IPS-18c (cell line): ENCODE results near the gene SLC35F3.

Experiments used
- H3K4me3 ChIP-seq: 2 replicates; pipeline ENCODE4 v1.7.0; 2013; ENCODE audit warnings: low read depth, mild to moderate bottlenecking, low read length, moderate library complexity; ENCODE audit not compliant: insufficient read depth
- H3K9me3 ChIP-seq: one replicate; pipeline ENCODE4 v1.6.1; 2013; ENCODE audit warnings: mild to moderate bottlenecking, low read length, moderate library complexity; ENCODE audit not compliant: control insufficient read depth, insufficient read depth

The SLC35F3 gene

DNA sequence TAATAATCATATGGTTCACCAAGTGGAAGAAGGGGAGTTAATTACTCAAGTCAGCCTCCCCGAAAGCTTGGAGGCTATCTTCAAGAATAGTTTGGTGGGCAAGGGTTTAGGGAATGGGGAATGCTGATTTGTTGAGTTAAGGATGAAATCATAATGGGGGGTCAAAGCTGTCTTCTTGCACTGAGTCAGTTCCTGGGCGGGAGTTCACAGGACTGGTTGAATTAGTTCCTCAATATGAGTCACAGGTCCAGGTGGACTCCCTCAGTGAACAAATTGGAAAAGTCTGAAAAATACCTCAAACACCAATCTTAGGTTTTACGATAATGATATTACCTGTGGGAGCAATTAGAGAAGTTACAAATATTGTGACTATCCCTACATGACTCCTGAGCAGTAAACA lies 353.6 kb downstream of the SLC35F3 start:
- Histone ChIP-seq H3K4me3 (no peak overlapping the region), H3K9me3 (no peaks in the 10 kb centered on the region)

DNA sequence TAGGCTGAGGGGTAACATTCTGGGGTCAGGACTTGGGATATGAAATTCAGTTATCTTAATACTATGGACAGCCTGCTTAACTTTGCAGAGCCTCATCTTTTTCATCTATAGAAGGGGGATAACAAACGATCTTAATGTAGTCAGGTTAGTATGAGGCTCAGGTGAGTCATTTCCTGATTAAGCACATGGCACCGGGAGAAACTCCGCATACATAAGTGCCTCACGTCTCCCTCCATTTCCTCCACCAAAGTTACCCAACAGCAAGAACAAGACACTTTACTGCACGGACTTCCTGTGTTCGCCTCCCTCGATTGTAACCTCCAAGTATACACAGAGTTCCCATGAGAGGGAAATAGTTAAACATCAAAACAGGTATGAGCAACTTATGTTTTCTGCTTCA lies 356.1 kb downstream of the SLC35F3 start:
- H3K9me3 ChIP-seq = peaks cover 2% of the 10 kb centered on the region
- H3K4me3 ChIP-seq = no peak overlapping the region

DNA sequence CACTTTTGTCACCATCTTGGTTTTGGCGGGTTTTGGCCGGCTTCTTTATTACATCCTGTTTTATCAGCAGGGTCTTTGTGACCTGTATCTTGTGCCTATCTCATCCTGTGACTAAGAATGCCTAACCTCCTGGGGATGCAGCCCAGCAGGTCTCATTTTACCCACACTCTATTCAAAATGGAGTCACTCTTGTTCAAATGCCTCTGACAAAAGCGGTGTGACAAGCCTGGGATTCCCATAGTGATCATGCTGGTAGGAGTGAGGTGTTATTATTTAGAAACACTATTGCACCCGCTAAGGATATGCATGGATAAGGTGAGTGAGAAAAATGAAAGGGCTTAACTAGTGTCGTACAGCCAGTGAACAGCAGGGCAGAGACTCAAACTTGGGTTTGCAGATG lies 357.1 kb downstream of the SLC35F3 start:
- Histone ChIP-seq H3K9me3 (peaks cover 2% of the 10 kb centered on the region), H3K4me3 (no peak overlapping the region)

DNA sequence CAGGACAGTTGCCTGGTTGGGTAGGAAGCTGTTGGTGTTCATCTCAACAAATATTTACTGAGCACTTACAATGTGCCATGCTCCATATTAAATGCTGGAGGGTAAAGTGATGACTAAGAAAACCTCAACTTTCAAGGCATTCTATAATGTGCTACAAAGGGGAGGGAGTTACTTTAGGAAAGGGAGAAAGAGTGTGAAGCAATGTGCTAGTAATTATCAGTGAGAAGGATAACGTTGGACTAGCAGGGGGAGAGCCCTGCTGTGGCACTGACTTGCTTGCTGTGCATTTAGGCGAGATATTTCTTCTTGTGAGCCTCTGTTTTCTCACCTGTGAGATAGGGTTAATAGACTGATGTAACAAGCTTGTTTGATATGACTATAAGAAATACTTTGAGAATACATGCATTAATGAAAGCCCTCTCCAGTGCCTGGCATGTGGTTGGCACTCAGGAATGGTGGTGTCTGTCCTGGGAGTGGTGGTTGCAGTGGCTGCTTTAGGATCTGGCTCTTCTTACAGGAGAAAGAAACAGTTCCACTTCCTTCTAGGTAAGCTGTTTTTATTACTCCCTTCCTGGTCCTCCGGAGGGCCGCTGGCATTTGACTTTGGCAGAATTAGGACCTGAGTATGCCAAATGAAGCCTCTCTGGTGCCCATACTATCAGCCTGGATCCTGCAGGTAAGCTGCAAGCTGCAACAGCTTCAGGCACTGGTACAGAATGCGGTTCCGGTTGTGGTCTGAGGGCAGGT lies 357.7 kb downstream of the SLC35F3 start:
- Histone ChIP-seq H3K4me3 (no peak overlapping the region), H3K9me3 (peaks cover 2% of the 10 kb centered on the region)

DNA sequence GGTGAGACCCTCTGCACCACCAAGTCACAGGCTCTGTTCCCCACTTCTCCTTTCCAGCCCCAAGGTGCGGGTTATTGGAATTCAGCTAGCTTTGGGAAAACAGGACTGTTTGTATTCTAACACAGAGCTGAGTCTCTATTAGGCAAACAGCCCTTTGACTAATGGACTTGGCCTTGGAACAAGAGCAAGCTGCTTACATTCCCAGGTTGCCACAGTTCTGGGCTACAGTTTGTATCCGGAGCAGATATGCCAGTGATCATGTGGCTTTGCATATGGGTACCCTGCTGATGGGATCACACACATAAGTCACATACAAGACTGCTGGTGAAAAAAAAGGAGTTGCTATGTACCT lies 358.3 kb downstream of the SLC35F3 start:
- H3K9me3 ChIP-seq = peaks cover 2% of the 10 kb centered on the region
- no peak overlapping the region for H3K4me3 ChIP-seq

DNA sequence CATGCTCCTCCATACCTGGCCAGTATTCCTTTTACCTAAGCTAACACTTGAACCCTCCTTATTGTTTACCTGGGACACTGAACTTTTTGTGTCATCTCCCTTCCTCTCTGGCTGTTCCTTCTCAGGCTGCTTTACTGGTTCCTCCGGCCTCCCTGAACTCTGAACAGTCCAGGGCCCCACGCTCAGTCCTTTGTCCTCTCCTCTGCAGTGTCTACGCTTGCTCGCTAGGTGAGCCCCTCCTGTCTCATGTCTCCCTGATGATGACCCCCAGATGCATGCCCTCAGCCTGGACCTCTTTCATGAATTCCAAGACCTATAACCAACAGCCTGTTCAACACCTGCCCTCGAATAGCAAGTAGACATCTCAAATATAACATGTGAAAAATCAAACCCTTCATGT lies 360.4 kb downstream of the SLC35F3 start:
- peaks cover 7% of the 10 kb centered on the region for H3K9me3 ChIP-seq

DNA sequence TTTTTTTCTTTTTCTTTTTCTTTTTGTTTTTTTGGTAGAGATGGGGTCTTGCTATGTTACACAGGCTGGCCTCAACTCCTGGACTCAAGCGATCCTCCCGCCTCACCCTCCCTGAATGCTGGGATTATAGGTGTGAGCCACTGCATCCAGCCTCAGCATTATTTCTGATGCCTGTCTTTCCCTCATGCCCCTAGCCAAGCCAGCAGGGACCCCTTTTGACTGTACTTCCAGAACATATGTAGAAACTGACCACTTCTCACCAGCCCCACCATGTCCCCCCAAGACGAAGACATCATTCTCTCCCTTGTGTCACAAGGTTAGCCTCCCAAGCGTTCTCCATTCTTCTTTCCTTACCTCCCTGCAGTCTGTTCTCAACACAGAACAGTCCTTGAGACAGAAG lies 360.8 kb downstream of the SLC35F3 start:
- Histone ChIP-seq H3K4me3 (no peak overlapping the region), H3K9me3 (peaks cover 7% of the 10 kb centered on the region)

More for the DNA sequence above, 360.4 kb downstream of the SLC35F3 start:
- no peak overlapping the region for H3K4me3 ChIP-seq

DNA sequence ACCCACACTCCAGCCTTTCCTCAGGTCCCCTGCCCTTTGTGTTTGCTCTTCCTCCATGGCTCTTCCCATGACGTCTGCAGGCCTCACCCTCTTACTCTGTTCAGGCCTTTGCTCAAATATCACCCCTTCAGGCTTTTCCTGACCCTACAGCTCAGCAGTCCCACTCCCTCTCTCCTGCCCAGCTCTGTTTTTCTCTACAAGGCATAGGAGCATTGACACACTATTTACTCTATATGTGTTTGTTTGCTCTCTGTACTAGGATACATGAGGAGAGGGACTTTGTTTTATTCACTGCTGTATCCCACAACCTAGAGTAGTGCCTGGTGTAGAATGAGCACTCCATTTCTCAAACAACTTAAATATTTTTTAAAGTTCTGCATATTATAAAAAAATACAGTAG lies 361.4 kb downstream of the SLC35F3 start:
- no peak overlapping the region for H3K4me3 ChIP-seq
- H3K9me3 ChIP-seq = peaks cover 7% of the 10 kb centered on the region

DNA sequence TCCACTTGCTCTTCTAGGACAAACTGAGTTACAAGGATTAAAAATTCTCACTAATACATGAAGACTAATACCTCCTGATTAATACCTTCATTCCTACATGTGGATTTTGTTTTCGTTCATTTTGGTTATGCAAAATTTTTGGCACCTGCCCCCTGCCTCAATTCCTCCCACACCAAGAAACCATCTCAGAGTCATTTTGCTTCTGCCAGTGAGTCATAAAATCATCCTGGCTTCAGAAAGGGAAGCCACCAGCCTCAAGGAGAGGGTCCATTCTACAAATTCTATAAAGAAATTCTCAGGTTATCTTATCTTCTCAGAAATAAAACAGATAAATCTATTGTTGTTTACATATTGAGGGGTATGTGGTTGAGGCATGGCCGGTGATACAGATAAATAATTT lies 365.6 kb downstream of the SLC35F3 start:
- H3K4me3 ChIP-seq = no peak overlapping the region
- peaks cover 7% of the 10 kb centered on the region for H3K9me3 ChIP-seq

DNA sequence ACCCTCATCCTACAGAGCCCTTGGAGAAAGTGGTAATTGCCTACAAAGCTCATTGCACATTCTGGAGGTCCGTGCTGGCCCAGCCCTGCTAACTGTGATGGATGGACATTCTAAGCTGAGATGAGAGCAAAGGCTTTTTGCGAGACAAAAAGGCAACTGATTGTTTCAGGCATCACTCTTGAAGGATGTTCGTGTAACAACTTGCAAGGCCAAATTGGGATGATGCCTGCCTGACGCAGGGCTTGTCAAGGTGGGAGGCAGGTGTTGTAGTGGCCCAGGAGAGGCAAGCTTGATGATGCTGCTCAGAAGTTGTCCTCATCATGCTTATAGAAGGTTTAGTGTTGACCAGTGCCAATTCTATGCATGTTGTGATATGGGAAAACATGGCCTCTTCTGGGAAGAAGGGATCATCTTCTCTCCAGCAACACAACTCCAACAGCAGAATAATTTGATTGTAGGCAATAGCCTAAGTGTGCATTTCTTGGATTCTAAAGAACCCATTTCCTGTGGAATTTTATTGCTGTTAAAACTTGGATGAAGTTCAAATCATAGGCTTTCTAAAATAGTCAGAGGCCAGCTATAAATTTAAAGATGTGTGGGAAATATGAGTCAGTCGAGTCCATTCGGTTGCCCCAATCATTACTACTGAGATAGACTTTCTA lies 366.2 kb downstream of the SLC35F3 start:
- H3K9me3 ChIP-seq = peaks cover 4% of the 10 kb centered on the region
- H3K4me3 ChIP-seq = no peak overlapping the region

DNA sequence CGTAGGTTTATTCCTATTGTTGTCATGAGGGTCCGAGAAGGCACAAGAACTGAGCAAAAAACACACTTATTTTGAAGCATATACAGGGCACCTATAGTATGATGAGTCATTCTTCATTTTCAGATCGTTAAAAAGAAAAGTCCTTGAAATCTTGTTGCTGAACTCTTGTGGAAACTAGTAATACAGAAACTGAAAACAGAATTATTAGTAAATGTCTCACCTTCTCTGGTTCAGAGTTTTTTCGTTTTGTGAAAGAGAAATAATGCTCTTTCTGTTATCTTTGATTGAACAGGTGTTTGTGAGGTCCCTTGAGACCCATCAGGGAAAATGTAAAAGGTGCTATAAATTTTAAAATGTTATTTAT lies 366.7 kb downstream of the SLC35F3 start:
- H3K4me3 ChIP-seq = no peak overlapping the region

DNA sequence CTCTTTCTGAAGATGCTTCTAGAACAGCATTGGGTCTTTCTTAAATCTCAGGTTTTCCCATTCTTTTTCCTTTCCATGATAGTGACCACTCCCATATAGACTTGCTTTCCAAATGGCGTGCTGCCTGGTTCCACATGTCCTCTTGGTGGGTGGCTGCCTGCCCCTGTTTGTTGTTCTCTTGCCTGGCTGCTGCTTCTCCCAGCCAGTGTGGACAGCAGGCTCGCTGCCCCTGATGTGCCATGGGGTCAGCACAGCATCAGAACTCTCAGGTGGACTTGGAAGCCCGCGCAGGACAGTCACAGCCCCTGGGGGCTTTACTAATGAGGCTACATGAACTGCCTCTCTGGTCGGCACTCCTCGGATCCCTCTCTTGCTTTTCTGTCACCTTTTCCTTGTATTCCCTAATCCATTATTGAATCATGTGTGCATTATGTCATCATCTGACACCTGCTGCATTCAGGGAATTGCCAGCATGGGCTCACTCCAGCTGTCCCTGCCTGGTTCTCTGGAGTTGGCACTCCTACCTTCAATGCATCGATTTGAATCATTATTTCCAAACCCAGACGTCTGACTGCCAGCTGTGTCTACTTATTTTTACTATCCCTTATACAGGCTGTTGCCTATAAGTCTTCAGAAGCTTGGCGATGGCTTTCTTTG lies 368.3 kb downstream of the SLC35F3 start:
- Histone ChIP-seq H3K9me3 (peaks cover 4% of the 10 kb centered on the region), H3K4me3 (no peak overlapping the region)

More for the DNA sequence above, 366.7 kb downstream of the SLC35F3 start:
- peaks cover 4% of the 10 kb centered on the region for H3K9me3 ChIP-seq

DNA sequence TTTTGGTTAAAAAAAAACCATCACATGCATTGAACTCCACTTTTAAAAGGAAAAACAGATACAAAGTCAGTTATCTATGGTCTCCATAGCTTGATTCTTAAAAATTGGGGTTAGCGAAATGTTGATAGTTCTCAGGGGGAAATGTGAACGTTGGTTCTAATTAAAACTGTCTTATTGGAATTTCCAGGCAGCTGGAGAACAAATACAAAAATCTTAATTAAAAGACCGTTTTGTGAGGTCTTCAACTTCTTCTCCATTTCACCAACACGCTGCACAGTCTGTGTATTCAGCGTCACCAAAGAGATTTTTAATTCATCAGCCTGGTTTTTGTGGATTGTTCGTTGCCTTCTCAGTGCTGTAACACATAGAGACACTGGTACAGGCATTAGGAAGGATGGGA lies 369.5 kb downstream of the SLC35F3 start:
- Histone ChIP-seq H3K9me3 (no peaks in the 10 kb centered on the region), H3K4me3 (no peak overlapping the region)

DNA sequence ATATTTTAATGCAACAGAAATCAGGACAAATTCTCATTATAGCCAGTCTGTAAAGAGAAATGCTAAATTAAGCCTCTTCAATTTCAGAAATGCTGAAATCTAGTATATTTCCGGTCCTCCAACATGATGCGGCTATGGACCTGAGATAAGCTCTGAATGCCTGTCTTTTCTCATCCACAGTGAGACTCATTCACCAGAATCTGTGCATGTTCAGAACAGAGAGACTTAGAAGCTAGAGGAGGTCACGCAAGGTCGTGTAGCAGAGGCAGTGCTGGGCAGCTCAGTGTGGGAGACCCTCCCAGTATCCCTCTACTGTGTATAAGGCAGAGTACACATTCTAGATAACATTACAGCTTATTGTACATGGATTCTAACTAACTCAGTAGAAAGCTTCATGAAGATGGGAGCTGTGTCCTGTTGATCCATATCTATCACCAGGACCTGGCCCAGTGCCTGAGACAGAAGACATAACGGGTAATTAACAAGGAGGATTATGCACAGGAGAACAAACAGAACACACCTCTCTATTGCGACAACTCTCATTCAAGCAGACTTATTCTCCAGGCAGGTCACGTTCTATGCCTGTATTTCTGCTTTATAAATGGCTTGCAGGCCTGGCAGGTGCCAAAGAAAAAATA lies 371.8 kb downstream of the SLC35F3 start:
- Histone ChIP-seq H3K4me3 (no peak overlapping the region), H3K9me3 (no peaks in the 10 kb centered on the region)

DNA sequence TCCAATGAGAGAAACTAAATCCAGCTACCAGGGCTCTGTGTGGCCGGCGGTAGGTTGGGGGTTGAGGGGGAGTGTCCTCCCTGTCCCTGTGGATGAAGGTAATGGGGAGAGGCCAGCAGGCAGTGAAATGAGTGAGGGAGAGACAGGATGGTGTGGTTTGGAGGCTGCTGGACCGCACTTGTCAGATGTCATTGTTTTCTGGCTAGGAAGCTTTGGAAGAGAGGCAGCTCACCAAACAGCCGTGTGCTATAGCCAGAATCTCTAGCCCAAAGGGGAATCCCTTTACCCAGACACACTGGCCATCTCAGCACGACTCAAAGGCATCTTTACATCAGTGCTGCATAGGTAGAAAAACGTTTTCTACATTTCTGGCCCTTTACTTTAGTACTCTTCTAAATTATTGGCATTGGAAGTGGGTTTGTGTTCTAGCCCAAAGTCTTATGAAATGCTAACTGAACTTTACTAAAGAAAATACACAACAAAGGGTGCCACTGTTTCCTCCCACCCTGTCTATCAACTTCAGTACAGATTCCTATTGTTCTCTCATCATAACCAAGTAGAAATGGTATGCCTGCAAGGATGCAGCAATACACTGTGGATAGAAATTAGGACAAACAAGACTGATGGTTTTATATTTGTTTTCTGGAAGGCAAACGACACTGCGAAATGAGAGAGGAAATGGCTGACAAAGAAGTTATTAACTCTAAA lies 372.8 kb downstream of the SLC35F3 start:
- H3K4me3 ChIP-seq = no peak overlapping the region
- no peaks in the 10 kb centered on the region for H3K9me3 ChIP-seq

DNA sequence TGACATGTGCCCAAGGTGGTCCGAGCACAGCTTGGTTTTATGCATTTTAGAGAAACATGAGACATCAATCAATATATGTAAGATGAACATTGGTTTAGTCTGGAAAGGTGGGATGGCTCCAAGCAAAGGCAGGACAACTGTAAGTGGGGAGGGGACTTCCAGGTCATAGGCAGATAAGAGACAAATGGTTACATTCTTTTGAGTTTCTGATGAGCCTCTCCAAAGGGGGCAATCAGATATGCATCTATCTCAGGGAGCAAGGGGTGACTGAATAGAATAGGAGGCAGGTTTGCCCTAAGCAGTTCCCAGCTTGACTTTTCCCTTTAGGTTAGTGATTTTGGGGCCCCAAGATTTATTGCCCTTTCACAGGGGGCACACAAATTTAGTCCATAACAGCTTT lies 374.5 kb downstream of the SLC35F3 start:
- Histone ChIP-seq H3K4me3 (no peak overlapping the region), H3K9me3 (no peaks in the 10 kb centered on the region)

DNA sequence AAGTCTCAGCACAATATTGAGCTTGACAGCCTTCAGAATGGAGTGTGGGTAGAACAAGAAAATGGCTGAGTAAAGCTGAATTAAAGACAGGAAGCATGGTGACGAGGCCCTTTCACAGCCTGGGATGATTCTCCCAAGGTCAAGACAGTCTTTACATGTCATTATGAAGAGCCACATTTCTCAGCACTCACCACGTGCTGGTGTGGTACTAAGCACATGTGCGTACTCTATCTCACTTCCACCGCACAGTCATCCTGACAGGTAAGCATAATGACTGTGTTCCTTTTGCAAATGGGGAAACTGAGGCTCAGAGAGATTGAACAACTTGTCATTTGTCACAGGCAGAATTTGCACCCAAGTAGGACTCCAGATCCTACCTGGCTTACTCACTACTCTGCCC lies 376.0 kb downstream of the SLC35F3 start:
- no peak overlapping the region for H3K4me3 ChIP-seq
- no peaks in the 10 kb centered on the region for H3K9me3 ChIP-seq
